NCI-H748 (cell line): Measurements from ENCODE around the gene PRKN.

Source experiments
- DNase-seq: peaks from one replicate; lab custom pipeline; 2025; ENCODE audit not compliant: unreplicated experiment; lab: John Stamatoyannopoulos, UW

The PRKN gene

GRCh38 chr6:162389343-162390085, 338.1 kb downstream of the PRKN start:
- DNase-seq = no peak

GRCh38 chr6:162388383-162388777, 339.2 kb downstream of the PRKN start:
- no peak for DNase-seq

- no peak for DNase-seq
Observed at GRCh38 chr6:162387718-162388382, 339.7 kb downstream of the PRKN start.

GRCh38 chr6:162385980-162386379, 341.6 kb downstream of the PRKN start:
- no peak for DNase-seq

- no peak for DNase-seq
Observed at GRCh38 chr6:162379757-162380409, 347.7 kb downstream of the PRKN start.

GRCh38 chr6:162377735-162378134, 349.8 kb downstream of the PRKN start:
- DNase-seq = no peak

- no peak for DNase-seq
Observed at GRCh38 chr6:162373868-162374267, 353.7 kb downstream of the PRKN start.

GRCh38 chr6:162373192-162373591, 354.4 kb downstream of the PRKN start:
- no peak for DNase-seq

GRCh38 chr6:162372106-162372505, 355.5 kb downstream of the PRKN start:
- DNase-seq = no peak

GRCh38 chr6:162371121-162371520, 356.4 kb downstream of the PRKN start:
- DNase-seq = no peak

GRCh38 chr6:162369091-162369490, 358.5 kb downstream of the PRKN start:
- no peak for DNase-seq

GRCh38 chr6:162364488-162364887, 363.1 kb downstream of the PRKN start:
- no peak for DNase-seq

GRCh38 chr6:162363757-162364156, 363.8 kb downstream of the PRKN start:
- no peak for DNase-seq

- DNase-seq = no peak
Observed at GRCh38 chr6:162360901-162361567, 366.5 kb downstream of the PRKN start.

- DNase-seq = no peak
Observed at GRCh38 chr6:162358625-162359024, 368.9 kb downstream of the PRKN start.

GRCh38 chr6:162345051-162345511, 382.5 kb downstream of the PRKN start:
- no peak for DNase-seq

GRCh38 chr6:162344646-162345010, 382.9 kb downstream of the PRKN start:
- DNase-seq = no peak

- no peak for DNase-seq
Observed at GRCh38 chr6:162343936-162344645, 383.5 kb downstream of the PRKN start.

- DNase-seq = no peak
Observed at GRCh38 chr6:162343198-162343935, 384.2 kb downstream of the PRKN start.

GRCh38 chr6:162337412-162337811, 390.2 kb downstream of the PRKN start:
- DNase-seq = no peak
